ENCODE measurements around the gene PDIA3.
A peak's percentile ranks its signal among the peaks of the same experiment; 100 is the strongest.
"Not testable (repeated sequence)": the region's sequence is repeated elsewhere in the genome, so short reads cannot be mapped to it uniquely, and the experiment has no call there.

The PDIA3 gene

GRCh38 chr15:43776718-43777266 lies 30.6 kb downstream of the PDIA3 start, which contains the start of gene ELL3:
Gene ELL3 (minus strand): TSS chr15:43776966. CDS start chr15:43776901, 65 bp downstream.
- peak; percentile 84 to 95 (median 92) for DNase-seq

- peak; percentile 75 to 82 (median 77) for DNase-seq
Measured at GRCh38 chr15:43777267-43777914, 31.2 kb downstream of the PDIA3 start.

DNA sequence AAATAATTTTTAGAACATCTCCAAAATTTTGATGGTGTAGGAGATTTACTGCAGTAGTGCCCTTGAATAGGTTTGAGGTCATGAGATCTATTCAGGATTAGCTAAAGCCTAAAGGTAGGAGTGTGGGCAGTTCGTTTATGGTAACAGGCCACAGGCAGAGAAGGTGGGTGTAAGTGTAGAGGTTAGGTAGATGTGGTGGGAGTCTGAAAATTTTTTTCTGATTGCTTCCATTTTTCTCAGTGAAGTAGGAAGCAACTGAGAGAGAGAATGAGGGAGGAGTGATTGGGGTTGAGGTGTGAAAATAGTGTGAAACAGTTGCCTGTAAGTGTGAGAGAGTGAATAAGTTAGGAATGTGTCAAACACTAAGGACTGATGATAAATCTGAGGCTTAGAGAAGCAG lies 32.8 kb downstream of the PDIA3 start:
- no peak for DNase-seq

- DNase-seq = no peak
Measured at GRCh38 chr15:43789409-43789808, 43.2 kb downstream of the PDIA3 start.

- peak; percentile 99 to 100 (median 100) for DNase-seq
Measured at GRCh38 chr15:43791993-43792760, 45.9 kb downstream of the PDIA3 start, which contains the start of gene SERF2. Gene SERF2 (plus strand): TSS chr15:43792320. CDS start chr15:43792377, 57 bp downstream.

GRCh38 chr15:43792761-43793476 lies 46.7 kb downstream of the PDIA3 start:
- DNase-seq = peak; percentile 78 to 83 (median 81)

DNA sequence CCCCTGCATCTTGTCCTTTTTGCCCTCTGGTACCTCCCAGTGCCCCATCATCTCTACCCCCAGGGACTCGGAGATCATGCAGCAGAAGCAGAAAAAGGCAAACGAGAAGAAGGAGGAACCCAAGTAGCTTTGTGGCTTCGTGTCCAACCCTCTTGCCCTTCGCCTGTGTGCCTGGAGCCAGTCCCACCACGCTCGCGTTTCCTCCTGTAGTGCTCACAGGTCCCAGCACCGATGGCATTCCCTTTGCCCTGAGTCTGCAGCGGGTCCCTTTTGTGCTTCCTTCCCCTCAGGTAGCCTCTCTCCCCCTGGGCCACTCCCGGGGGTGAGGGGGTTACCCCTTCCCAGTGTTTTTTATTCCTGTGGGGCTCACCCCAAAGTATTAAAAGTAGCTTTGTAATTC lies 47.4 kb downstream of the PDIA3 start:
- no peak for DNase-seq

- DNase-seq = no peak
Measured at GRCh38 chr15:43794269-43795037, 48.2 kb downstream of the PDIA3 start.

DNA sequence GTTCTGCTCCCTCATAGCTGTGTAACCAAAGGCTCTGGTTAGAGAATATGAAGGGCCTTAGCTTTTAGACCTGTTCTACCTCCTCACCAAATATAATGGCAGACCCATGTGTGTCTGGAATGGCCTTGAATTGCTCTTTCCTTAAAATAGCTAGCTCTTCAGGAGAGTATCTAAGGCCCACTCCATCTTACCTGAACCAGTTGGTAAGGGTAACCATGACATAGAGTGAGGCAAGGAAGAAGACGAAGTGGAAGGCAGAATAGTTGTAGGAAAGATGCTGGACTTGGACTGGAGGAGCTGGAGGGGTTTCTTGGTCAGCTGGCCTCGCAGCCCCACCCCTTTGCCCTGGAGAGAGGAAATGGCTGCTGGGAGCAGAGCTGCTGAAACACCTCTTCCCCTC lies 49.0 kb downstream of the PDIA3 start:
- no peak for DNase-seq

DNA sequence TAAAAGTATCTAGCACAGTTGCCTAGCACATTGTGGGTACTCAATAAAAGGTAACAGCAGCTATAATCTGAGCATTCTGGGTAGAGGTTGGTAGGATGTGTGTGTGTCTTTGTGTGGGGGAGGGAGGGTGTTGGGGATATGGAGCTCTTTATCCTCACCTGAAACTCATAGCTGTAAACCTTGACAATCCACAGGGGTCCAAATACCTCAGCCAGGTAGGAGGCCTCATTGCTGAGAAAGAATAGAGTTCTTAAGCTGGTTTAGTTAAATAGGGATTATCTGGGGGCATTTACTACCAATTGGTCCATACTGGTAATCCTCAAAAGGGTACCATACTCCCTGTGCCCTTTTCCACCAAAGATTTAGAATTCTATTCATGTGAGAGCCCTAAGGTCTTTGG lies 49.8 kb downstream of the PDIA3 start:
- DNase-seq = no peak

DNA sequence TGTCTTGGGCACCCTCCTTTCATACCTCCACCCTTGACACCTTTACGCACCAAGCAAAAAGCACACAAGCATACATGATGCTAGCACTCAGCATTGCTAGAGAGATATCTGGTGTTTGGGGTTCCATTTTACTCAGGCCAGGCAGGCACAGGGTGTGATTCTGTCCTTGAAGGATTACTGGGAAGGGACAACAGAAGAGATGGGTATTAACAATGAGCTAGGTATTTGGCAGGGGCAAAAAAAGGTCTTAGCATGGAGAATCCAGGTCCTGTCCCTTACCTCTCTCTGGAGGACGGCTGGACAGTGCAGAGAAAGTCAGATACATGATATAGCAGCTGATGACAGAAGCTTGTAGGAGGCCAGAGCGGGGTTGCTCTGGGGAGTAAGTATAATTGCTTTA lies 50.3 kb downstream of the PDIA3 start:
- no peak for DNase-seq

- no peak for DNase-seq
Measured at GRCh38 chr15:43799209-43799944, 53.1 kb downstream of the PDIA3 start.

DNA sequence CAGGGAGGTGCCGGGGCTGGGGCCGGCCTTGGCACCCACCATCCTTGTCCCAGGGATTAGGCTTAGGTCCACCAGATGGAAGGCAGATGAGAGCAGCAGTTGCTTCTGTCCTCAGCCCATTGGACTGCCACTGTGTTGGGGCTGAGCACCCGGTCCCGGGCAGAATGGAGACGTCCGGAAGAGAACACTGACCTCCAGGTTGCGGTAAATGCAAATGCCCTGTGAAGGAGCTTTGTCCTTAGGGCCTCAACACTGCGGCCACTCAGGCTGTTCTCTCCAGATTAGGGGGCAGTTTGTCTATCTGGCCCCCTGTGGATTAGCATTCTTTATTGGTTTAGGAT lies 53.7 kb downstream of the PDIA3 start, which contains the start of gene SERINC4:
Gene SERINC4, minus strand, starts transcription at position 276 of the 341 bp plus-strand sequence. Its CDS starts 234 bp downstream, at position 42.
- DNase-seq = no peak

- peak; percentile 88 to 93 (median 91) for DNase-seq
Measured at GRCh38 chr15:43800286-43801141, 54.3 kb downstream of the PDIA3 start, which contains the start of gene HYPK. Gene HYPK (plus strand): TSS chr15:43800599. CDS start chr15:43800623, 24 bp downstream.

DNA sequence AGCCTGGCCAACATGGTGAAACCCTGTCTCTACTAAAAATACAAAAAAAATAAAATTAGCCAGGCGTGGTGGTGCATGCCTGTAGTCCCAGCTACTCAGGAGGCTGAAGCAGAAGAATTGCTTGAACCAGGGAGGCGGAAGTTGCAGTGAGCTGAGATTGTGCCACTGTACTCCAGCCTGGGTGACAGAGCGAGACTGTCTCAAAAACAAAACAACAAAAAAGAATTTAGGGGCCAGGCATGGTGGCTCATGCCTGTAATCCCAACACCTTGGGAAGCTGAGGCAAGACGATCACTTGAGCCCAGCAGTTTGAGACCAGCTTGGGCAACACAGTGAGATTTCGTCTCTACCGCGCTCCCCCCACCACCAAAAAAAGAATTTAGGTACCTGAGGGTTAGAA lies 56.4 kb downstream of the PDIA3 start:
- not testable (repeated sequence) for DNase-seq

- DNase-seq = no peak
Measured at GRCh38 chr15:43808435-43808950, 62.3 kb downstream of the PDIA3 start.

GRCh38 chr15:43808960-43809678 lies 62.9 kb downstream of the PDIA3 start:
- DNase-seq = peak; percentile 69 to 87 (median 87)

GRCh38 chr15:43815064-43815463 lies 68.8 kb downstream of the PDIA3 start:
- not testable (repeated sequence) for DNase-seq

DNA sequence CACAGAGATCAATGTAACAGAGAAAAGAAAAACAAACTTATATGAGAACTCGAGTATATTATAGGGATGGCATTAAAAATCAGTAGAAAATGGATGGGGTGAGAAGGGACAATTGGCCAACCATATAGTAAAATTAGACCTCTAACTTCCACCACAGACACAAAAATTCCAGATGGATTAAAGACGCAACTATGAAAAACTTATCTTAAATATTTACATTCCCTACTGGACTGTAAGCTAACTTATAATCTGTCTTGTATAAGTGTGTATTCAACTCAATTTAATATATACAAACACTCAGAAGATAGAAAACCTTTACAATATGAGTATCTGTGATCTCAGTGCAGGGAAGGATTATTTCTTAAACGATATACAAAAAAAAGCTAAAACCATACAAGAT lies 75.3 kb downstream of the PDIA3 start:
- DNase-seq = no peak

All from suppressor macrophage treated with lipopolysaccharide for 1 hour (primary cell).